Neural crest cell (in vitro differentiated cells): Measurements from ENCODE around the gene DOCK10. TPM values are rescaled to one million over a fixed set of nuclear protein-coding genes. Genes with fewer than 3 reads are reported as not detected.

ENCODE experiments used
- DNase-seq: peaks from one replicate; pipeline ENCODE4 v3.0.0; 2021; ENCODE audit warnings: low read depth, mixed read lengths, low spot score
- H3K27ac Mint-ChIP-seq: one replicate; pipeline ENCODE4 v1.8.0; 2021; ENCODE audit warnings: mild to moderate bottlenecking, mixed read lengths; ENCODE audit not compliant: unreplicated experiment
- H3K27me3 Mint-ChIP-seq: 2 replicates; pipeline ENCODE4 v1.8.0; 2021; ENCODE audit warnings: low read depth, mild to moderate bottlenecking, mixed read lengths
- H3K36me3 Mint-ChIP-seq: 2 replicates; pipeline ENCODE4 v1.8.0; 2021; ENCODE audit warnings: low read depth, mild to moderate bottlenecking, mixed read lengths
- H3K4me1 Mint-ChIP-seq: 2 replicates; pipeline ENCODE4 v1.8.0; 2021; ENCODE audit warnings: mixed read lengths
- H3K4me3 Mint-ChIP-seq: one replicate; pipeline ENCODE4 v1.8.0; 2021; ENCODE audit warnings: mild to moderate bottlenecking, mixed read lengths
- H3K9me3 Mint-ChIP-seq: 2 replicates; pipeline ENCODE4 v1.8.0; 2021; ENCODE audit warnings: mixed read lengths
- CTCF ChIP-seq: fragments of 200-600 bp; sonication (generic); conservative IDR thresholded peaks from 2 replicates; pipeline ENCODE4 v1.5.0; 2021; ENCODE audit warnings: antibody characterized with exemption, mild to moderate bottlenecking
- total RNA-seq: library from RNA; stranded (reverse); gene quantifications from 2 replicates; pipeline ENCODE4 v1.2.1, GENCODE V29; 2021

DOCK10 gene
- total RNA-seq, 1 donor from 2014 or later: 29.7 TPM

GRCh38 chr2:225008179-225008856, 34.0 kb downstream of the DOCK10 start:
- Mint-ChIP-seq H3K9me3 (peaks cover 3% of the 10 kb centered on the region), H3K4me3 (no peak overlapping the region), H3K27ac (no peak overlapping the region), H3K4me1 (peaks cover 39% of the 10 kb centered on the region), H3K27me3 (no peaks in the 10 kb centered on the region), H3K36me3 (no peaks in the 10 kb centered on the region)
- TF ChIP-seq CTCF: no peak
- DNase-seq: no peak

GRCh38 chr2:225006730-225007129, 35.5 kb downstream of the DOCK10 start:
- Mint-ChIP-seq H3K4me3 (no peak overlapping the region), H3K27ac (no peak overlapping the region), H3K36me3 (no peaks in the 10 kb centered on the region)

GRCh38 chr2:225004597-225004996, 37.7 kb downstream of the DOCK10 start:
- no peak for DNase-seq

More at GRCh38 chr2:225006730-225007129, 35.5 kb downstream of the DOCK10 start:
- no peak for TF ChIP-seq CTCF
- Mint-ChIP-seq H3K9me3 (peaks cover 3% of the 10 kb centered on the region), H3K27me3 (no peaks in the 10 kb centered on the region), H3K4me1 (peaks cover 33% of the 10 kb centered on the region)
- DNase-seq: no peak

GRCh38 chr2:225002656-225003045, 39.6 kb downstream of the DOCK10 start:
- Mint-ChIP-seq H3K36me3 (no peaks in the 10 kb centered on the region), H3K4me1 (peaks cover 21% of the 10 kb centered on the region), H3K27ac (no peak overlapping the region), H3K9me3 (no peaks in the 10 kb centered on the region), H3K27me3 (no peaks in the 10 kb centered on the region), H3K4me3 (no peak overlapping the region)
- DNase-seq: no peak
- TF ChIP-seq CTCF: no peak

More at GRCh38 chr2:225004597-225004996, 37.7 kb downstream of the DOCK10 start:
- Mint-ChIP-seq H3K4me3 (no peak overlapping the region), H3K27me3 (no peaks in the 10 kb centered on the region), H3K4me1 (peaks cover 22% of the 10 kb centered on the region), H3K36me3 (no peaks in the 10 kb centered on the region), H3K27ac (no peak overlapping the region), H3K9me3 (peaks cover 3% of the 10 kb centered on the region)
- TF ChIP-seq CTCF: no peak

- peak; percentile 52 for DNase-seq
- H3K9me3 Mint-ChIP-seq: no peaks in the 10 kb centered on the region
- H3K4me3 Mint-ChIP-seq: no peak overlapping the region
- H3K4me1 Mint-ChIP-seq: peaks cover 22% of the 10 kb centered on the region
- peak; percentile 83 for TF ChIP-seq CTCF
- H3K27ac Mint-ChIP-seq: no peak overlapping the region
- H3K36me3 Mint-ChIP-seq: no peaks in the 10 kb centered on the region
- no peaks in the 10 kb centered on the region for H3K27me3 Mint-ChIP-seq
These were observed 40.1 kb downstream of the DOCK10 start for GRCh38 chr2:225002039-225002655.
